H1 (cell line): ENCODE measurements around the gene ABLIM1.

Source experiments
- CHD2 ChIP-seq: IDR thresholded peaks from 2 replicates; pipeline ENCODE4 v1.6.1; 2012; ENCODE audit warnings: low read length, improper control_type of control experiment
- EZH2 ChIP-seq: fragments of 200-600 bp; sonication (generic); IDR thresholded peaks from 2 replicates; pipeline ENCODE4 v1.7.1; 2012; ENCODE audit warnings: low read depth, mild to moderate bottlenecking, moderate library complexity, low read length, inconsistent platforms; ENCODE audit not compliant: severe bottlenecking
- KDM5A ChIP-seq: fragments of 200-600 bp; IDR thresholded peaks from 2 replicates; pipeline ENCODE4 v1.7.1; 2012; ENCODE audit warnings: mild to moderate bottlenecking, low read length, inconsistent platforms, mixed read lengths
- POLR2A ChIP-seq, 2 experiments: IDR thresholded peaks; 1 replicate in 1 of 2; 2 replicates in 1 of 2; pipeline ENCODE4 v1.6.1; 2011; ENCODE audit warnings: low read depth in 2 of 2, low read length in 2 of 2, mild to moderate bottlenecking in 2 of 2; ENCODE audit errors: control extremely low read depth in 1 of 2
- RFX5 ChIP-seq: IDR thresholded peaks from 2 replicates; pipeline ENCODE4 v1.6.1; 2011; ENCODE audit warnings: low read depth, low read length, improper control_type of control experiment, borderline replicate concordance
- SAP30 ChIP-seq: fragments of 300-600 bp; sonication (generic); IDR thresholded peaks from 2 replicates; pipeline ENCODE4 v1.7.1; 2012; ENCODE audit warnings: low read length, moderate library complexity, mild to moderate bottlenecking, inconsistent platforms; ENCODE audit not compliant: insufficient read depth, insufficient replicate concordance
- SIN3A ChIP-seq, 2 experiments: IDR thresholded peaks in 1 of 2; conservative IDR thresholded peaks in 1 of 2; 2 replicates each; pipeline ENCODE4 v1.6.1; 2011 to 2012; ENCODE audit warnings: low read length in 2 of 2, improper control_type of control experiment in 1 of 2, low read depth in 1 of 2, mild to moderate bottlenecking in 1 of 2
- TAF1 ChIP-seq: IDR thresholded peaks from 2 replicates; pipeline ENCODE4 v1.6.1; 2011; ENCODE audit warnings: mild to moderate bottlenecking, low read depth, low read length

DNA sequence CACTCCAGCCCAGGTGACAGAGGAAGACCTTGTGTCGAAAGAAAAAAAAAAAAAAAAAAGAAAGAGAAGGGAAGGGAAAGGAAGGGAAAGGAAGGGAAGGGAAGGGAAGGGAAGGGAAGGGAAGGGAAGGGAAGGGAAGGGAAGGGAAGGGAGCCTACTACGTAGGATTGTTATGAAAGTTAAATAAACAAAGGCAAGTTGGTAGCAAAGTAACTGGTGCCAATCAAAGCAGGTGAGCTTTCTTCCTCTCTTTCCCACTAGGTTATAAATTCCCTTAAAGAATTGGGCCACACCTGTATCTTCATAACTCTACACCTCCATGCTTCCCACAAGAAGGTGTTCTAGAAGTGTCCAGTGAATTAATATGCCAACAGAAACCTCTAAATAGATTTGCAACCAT, 157.4 kb downstream of the ABLIM1 start:
- TF ChIP-seq TAF1: no peak
- TF ChIP-seq POLR2A (IDR thresholded peaks at IDR 0.05; ENCODE audit: control extremely low read depth in 1 of 2, low read depth in 2 of 2, low read length in 2 of 2): no peak
- no peak for TF ChIP-seq SAP30
- no peak for TF ChIP-seq CHD2
- TF ChIP-seq RFX5: no peak
- TF ChIP-seq SIN3A (conservative IDR thresholded peaks at IDR 0.05 in 1 of 2, IDR thresholded peaks at IDR 0.05 in 1 of 2; ENCODE audit: low read depth in 1 of 2, low read length in 2 of 2): no peak
- TF ChIP-seq KDM5A: no peak
- TF ChIP-seq EZH2: no peak
